GM23338 (cell line): ENCODE results near the gene SCNN1B. TPM values are rescaled to one million over a fixed set of nuclear protein-coding genes. Genes with fewer than 3 reads are reported as not detected.

ENCODE experiments used
- ATAC-seq: fragments of 200-7000 bp; cut with Tn5 transposase; 3 replicates; pipeline ENCODE4 v1.9.1; 2020
- DNase-seq: peaks from one replicate; pipeline ENCODE4 v3.0.0-alpha.2; 2015; ENCODE audit warnings: low spot score
- H2AFZ ChIP-seq: fragments of 200-600 bp; sonication (generic); 2 replicates; pipeline ENCODE4 v1.8.0; 2016; ENCODE audit warnings: antibody characterized with exemption, mild to moderate bottlenecking, moderate library complexity
- H3F3A ChIP-seq: fragments of 200-600 bp; sonication (generic); replicated peaks from 2 replicates; pipeline ENCODE4 v1.8.0; 2017; ENCODE audit warnings: antibody characterized with exemption, mixed run types, low read depth
- H3K27ac ChIP-seq: fragments of 200-600 bp; sonication (generic); 2 replicates; pipeline ENCODE4 v1.6.1; 2016; ENCODE audit warnings: low read depth
- H3K27me3 ChIP-seq: fragments of 200-600 bp; sonication (generic); 2 replicates; pipeline ENCODE4 v1.8.0; 2016; ENCODE audit warnings: mild to moderate bottlenecking, mixed run types, moderate library complexity; ENCODE audit not compliant: insufficient read depth
- H3K36me3 ChIP-seq: fragments of 200-600 bp; sonication (generic); 2 replicates; pipeline ENCODE4 v1.8.0; 2016; ENCODE audit warnings: mild to moderate bottlenecking; ENCODE audit not compliant: insufficient read depth
- H3K4me1 ChIP-seq: fragments of 200-600 bp; sonication (generic); 2 replicates; pipeline ENCODE4 v1.8.0; 2016; ENCODE audit warnings: mild to moderate bottlenecking, moderate library complexity; ENCODE audit not compliant: insufficient read depth
- H3K4me2 ChIP-seq: fragments of 200-600 bp; sonication (generic); 2 replicates; pipeline ENCODE4 v1.7.1; 2017; ENCODE audit warnings: mixed run types
- H3K4me3 ChIP-seq: fragments of 200-600 bp; sonication (generic); 2 replicates; pipeline ENCODE4 v1.6.1; 2016; ENCODE audit warnings: mixed run types
- H3K79me2 ChIP-seq: fragments of 200-600 bp; sonication (generic); replicated peaks from 2 replicates; pipeline ENCODE4 v1.8.0; 2017; ENCODE audit warnings: mild to moderate bottlenecking; ENCODE audit not compliant: insufficient read depth
- H3K9me2 ChIP-seq: fragments of 200-600 bp; sonication (generic); 2 replicates; pipeline ENCODE4 v1.8.0; 2017; ENCODE audit not compliant: insufficient read depth
- H4K20me1 ChIP-seq: fragments of 200-600 bp; sonication (generic); replicated peaks from 2 replicates; pipeline ENCODE4 v1.8.0; 2017; ENCODE audit warnings: mild to moderate bottlenecking; ENCODE audit not compliant: insufficient read depth
- H3K27ac Mint-ChIP-seq: 2 replicates; pipeline ENCODE4 v1.8.0; 2020; ENCODE audit warnings: inconsistent platforms, mild to moderate bottlenecking, moderate library complexity, mixed read lengths
- H3K27me3 Mint-ChIP-seq: 3 replicates; pipeline ENCODE4 v1.8.0; 2022; ENCODE audit warnings: low read depth, mild to moderate bottlenecking, moderate library complexity, mixed read lengths, inconsistent platforms; ENCODE audit not compliant: insufficient read depth, poor library complexity
- H3K36me3 Mint-ChIP-seq: 3 replicates; pipeline ENCODE4 v1.8.0; 2021; ENCODE audit warnings: low read depth, mild to moderate bottlenecking, inconsistent platforms, moderate library complexity, mixed read lengths
- H3K4me1 Mint-ChIP-seq: 3 replicates; pipeline ENCODE4 v1.8.0; 2020; ENCODE audit warnings: mild to moderate bottlenecking, inconsistent platforms, mixed read lengths
- H3K4me3 Mint-ChIP-seq: 3 replicates; pipeline ENCODE4 v1.8.0; 2021; ENCODE audit warnings: moderate library complexity, mild to moderate bottlenecking, inconsistent platforms, mixed read lengths
- H3K9me3 Mint-ChIP-seq: 3 replicates; pipeline ENCODE4 v1.8.0; 2020; ENCODE audit warnings: moderate library complexity, mild to moderate bottlenecking, inconsistent platforms, mixed read lengths
- CREB1 ChIP-seq: fragments of 250-450 bp; sonication (Bioruptor Pico); IDR thresholded peaks from 2 replicates; pipeline ENCODE4 v1.5.0; 2020; ENCODE audit warnings: low read depth, mild to moderate bottlenecking, moderate library complexity
- CTCF ChIP-seq, 2 experiments: fragments of 200-600 bp in 1 of 2; sonication (generic) in 1 of 2; conservative IDR thresholded peaks; 2 replicates each; pipeline versions ENCODE4 v1.5.1 to v1.6.1; 2016 to 2017; ENCODE audit warnings: antibody characterized with exemption in 2 of 2, low read depth in 2 of 2, mild to moderate bottlenecking in 2 of 2, moderate library complexity in 1 of 2
- ETS1 ChIP-seq: IDR thresholded peaks from 2 replicates; pipeline ENCODE4 v1.6.1; 2016; ENCODE audit warnings: antibody characterized with exemption
- EZH2phosphoT487 ChIP-seq: fragments of 200-600 bp; sonication (generic); IDR thresholded peaks from one replicate; pipeline ENCODE4 v1.8.1; 2018; ENCODE audit warnings: antibody characterized with exemption; ENCODE audit not compliant: unreplicated experiment
- JUNB ChIP-seq: IDR thresholded peaks from one replicate; pipeline ENCODE4 v1.6.1; 2016; ENCODE audit warnings: antibody characterized with exemption; ENCODE audit not compliant: unreplicated experiment
- NANOG ChIP-seq: IDR thresholded peaks from 2 replicates; pipeline ENCODE4 v1.6.1; 2016; ENCODE audit warnings: antibody characterized with exemption, borderline replicate concordance
- STAT1 ChIP-seq: IDR thresholded peaks from one replicate; pipeline ENCODE4 v1.6.1; 2016; ENCODE audit warnings: antibody characterized with exemption; ENCODE audit not compliant: unreplicated experiment
- ZNF114 ChIP-seq: fragments of 250-450 bp; sonication (Bioruptor Pico); IDR thresholded peaks from 2 replicates; pipeline ENCODE4 v1.5.0; 2020; ENCODE audit warnings: mild to moderate bottlenecking, moderate library complexity
- ZNF462 ChIP-seq: fragments of 250-450 bp; sonication (Bioruptor Pico); IDR thresholded peaks from 2 replicates; pipeline ENCODE4 v1.5.0; 2020; ENCODE audit warnings: mild to moderate bottlenecking, moderate library complexity
- polyA plus RNA-seq: library from polyadenylated mRNA; unstranded; fragments of >200 nt; fragmentation: Nextera tagmentation; extraction: Ambion mirVana; gene quantifications from 2 replicates; pipeline ENCODE4 v1.2.1, GENCODE V29; 2016
- total RNA-seq: library from RNA; depleted of rRNA; stranded (reverse); fragments of >200 nt; shearing (Covaris generic); gene quantifications from 2 replicates; pipeline ENCODE4 v1.2.3, GENCODE V29; 2014
- TF ChIP-seq, protein P1 (sequence below): IDR thresholded peaks from one replicate; pipeline ENCODE4 v1.6.1; 2018; ENCODE audit warnings: antibody characterized with exemption; ENCODE audit not compliant: unreplicated experiment

SCNN1B gene
- total and polyA plus RNA-seq, 2 experiments from 2014 or later: 0.78 to 1.1 TPM

DNA sequence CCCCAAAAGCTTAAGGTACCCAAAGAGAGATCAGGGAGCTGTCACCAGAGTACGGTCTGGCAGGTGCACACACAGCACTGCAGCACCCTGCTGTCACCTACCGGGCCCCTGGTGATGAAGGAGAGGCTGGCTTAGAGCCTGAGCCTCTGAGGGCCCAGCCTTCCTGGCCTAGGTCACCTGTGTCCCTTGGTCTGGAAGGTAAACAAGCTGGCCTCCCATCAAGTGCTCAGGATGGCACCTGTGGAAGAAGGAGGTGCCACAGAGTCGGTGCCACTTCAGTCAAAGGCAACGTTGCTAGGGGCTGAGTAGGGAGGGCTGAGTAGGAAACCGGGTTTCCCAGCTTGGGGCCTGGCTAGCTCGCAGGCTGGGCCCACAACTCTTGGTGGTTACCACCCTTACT, 80.2 kb downstream of the SCNN1B start (continued):
- TF ChIP-seq, protein P1, sequence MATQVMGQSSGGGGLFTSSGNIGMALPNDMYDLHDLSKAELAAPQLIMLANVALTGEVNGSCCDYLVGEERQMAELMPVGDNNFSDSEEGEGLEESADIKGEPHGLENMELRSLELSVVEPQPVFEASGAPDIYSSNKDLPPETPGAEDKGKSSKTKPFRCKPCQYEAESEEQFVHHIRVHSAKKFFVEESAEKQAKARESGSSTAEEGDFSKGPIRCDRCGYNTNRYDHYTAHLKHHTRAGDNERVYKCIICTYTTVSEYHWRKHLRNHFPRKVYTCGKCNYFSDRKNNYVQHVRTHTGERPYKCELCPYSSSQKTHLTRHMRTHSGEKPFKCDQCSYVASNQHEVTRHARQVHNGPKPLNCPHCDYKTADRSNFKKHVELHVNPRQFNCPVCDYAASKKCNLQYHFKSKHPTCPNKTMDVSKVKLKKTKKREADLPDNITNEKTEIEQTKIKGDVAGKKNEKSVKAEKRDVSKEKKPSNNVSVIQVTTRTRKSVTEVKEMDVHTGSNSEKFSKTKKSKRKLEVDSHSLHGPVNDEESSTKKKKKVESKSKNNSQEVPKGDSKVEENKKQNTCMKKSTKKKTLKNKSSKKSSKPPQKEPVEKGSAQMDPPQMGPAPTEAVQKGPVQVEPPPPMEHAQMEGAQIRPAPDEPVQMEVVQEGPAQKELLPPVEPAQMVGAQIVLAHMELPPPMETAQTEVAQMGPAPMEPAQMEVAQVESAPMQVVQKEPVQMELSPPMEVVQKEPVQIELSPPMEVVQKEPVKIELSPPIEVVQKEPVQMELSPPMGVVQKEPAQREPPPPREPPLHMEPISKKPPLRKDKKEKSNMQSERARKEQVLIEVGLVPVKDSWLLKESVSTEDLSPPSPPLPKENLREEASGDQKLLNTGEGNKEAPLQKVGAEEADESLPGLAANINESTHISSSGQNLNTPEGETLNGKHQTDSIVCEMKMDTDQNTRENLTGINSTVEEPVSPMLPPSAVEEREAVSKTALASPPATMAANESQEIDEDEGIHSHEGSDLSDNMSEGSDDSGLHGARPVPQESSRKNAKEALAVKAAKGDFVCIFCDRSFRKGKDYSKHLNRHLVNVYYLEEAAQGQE: no peak
- TF ChIP-seq CTCF (conservative IDR thresholded peaks at IDR 0.05; ENCODE audit: low read depth in 2 of 2) (no peak), JUNB (no peak), CREB1 (CRISPR knock-in tag) (no peak), EZH2phosphoT487 (no peak), NANOG (no peak), STAT1 (no peak)

DNA sequence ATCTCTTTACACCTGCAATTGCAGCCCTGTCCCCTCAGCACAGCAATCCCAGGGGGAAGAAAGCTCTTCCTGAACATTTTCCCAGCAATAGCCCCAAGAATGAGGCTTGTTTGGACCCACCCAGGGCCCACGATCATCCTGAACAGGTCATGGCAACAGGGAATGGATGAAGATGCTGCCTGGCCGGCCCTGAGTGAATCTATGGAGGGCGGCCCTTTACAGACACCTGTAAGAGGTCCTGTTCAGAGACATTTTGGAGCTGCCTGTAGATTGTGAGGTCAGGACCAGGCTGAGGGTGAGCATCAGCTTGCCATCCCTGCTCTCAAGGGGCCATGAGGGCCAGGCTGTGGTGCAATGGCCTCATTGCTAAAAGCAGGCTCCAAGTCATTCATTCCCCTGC, 81.8 kb downstream of the SCNN1B start:
- Histone ChIP-seq H3K36me3 (no peaks in the 10 kb centered on the region), H3K4me2 (no peak overlapping the region), H3K4me3 (no peak overlapping the region), H3K79me2 (no peaks in the 10 kb centered on the region), H3K27ac (no peak overlapping the region), H3K4me1 (0 out of 2 replicates have a peak, but pooled peaks cover 4% of the 10 kb centered on the region), H4K20me1 (no peaks in the 10 kb centered on the region), H3F3A (no peaks in the 10 kb centered on the region), H3K27me3 (no peaks in the 10 kb centered on the region), H2AFZ (no peak overlapping the region), H3K9me2 (no peaks in the 10 kb centered on the region)
- Mint-ChIP-seq H3K27me3 (peaks cover 2% of the 10 kb centered on the region), H3K4me1 (no peaks in the 10 kb centered on the region), H3K4me3 (no peak overlapping the region), H3K27ac (no peak overlapping the region; the same call in 1 of the 2 replicates), H3K36me3 (peaks cover 4% of the 10 kb centered on the region; the same call in 2 of the 3 replicates), H3K9me3 (no peaks in the 10 kb centered on the region)
- ATAC-seq: no peak
- TF ChIP-seq CREB1 (CRISPR knock-in tag): no peak
- TF ChIP-seq STAT1: no peak
- no peak for TF ChIP-seq NANOG
- TF ChIP-seq ZNF462 (CRISPR knock-in tag): no peak
- no peak for TF ChIP-seq ZNF114
- no peak for TF ChIP-seq ETS1
- no peak for DNase-seq
